Activated CD8-positive, alpha-beta T cell treated with anti-CD3 and anti-CD28 coated beads for 36 hours (primary cell): ENCODE data around the gene LAMC1. TPM values are rescaled to one million over a fixed set of nuclear protein-coding genes. Genes with fewer than 3 reads are reported as not detected.

Source experiments
- ATAC-seq: fragments of 200-7000 bp; cut with Tn5 transposase; one replicate; pipeline ENCODE4 v1.10.0; 2021; ENCODE audit warnings: mild to moderate bottlenecking, moderate library complexity
- CTCF ChIA-PET: fragments of 350-600 bp; sonication (Branson Sonifier 250); formaldehyde crosslinking; loops from one replicate; lab custom pipeline; 2021; ENCODE audit warnings: antibody characterized with exemption; lab: Charles Lee
- POLR2A ChIA-PET: fragments of 350-600 bp; sonication (Branson Sonifier 250); formaldehyde crosslinking; loops from one replicate; lab custom pipeline; 2021; ENCODE audit warnings: antibody characterized with exemption; lab: Charles Lee
- DNase-seq: peaks from one replicate; pipeline ENCODE4 v3.0.0-alpha.2; 2020
- H3K27ac Mint-ChIP-seq: one replicate; pipeline ENCODE4 v1.8.0; 2021; ENCODE audit warnings: mild to moderate bottlenecking, mixed read lengths
- H3K27me3 Mint-ChIP-seq: one replicate; pipeline ENCODE4 v1.8.0; 2021; ENCODE audit warnings: mixed read lengths
- H3K36me3 Mint-ChIP-seq: one replicate; pipeline ENCODE4 v1.8.0; 2021; ENCODE audit warnings: low read depth, mixed read lengths
- H3K4me1 Mint-ChIP-seq: one replicate; pipeline ENCODE4 v1.8.0; 2021; ENCODE audit warnings: low read depth, mixed read lengths
- H3K4me3 Mint-ChIP-seq: one replicate; pipeline ENCODE4 v1.8.0; 2021; ENCODE audit warnings: mild to moderate bottlenecking, moderate library complexity, mixed read lengths
- H3K9me3 Mint-ChIP-seq: one replicate; pipeline ENCODE4 v1.8.0; 2021; ENCODE audit warnings: mixed read lengths
- CTCF ChIP-seq: fragments of 200-600 bp; IDR thresholded peaks from one replicate; pipeline ENCODE4 v1.8.0; 2022; ENCODE audit warnings: antibody characterized with exemption, mild to moderate bottlenecking
- intact Hi-C: fragments of 100-400 bp; cut with micrococcal nuclease; formaldehyde crosslinking; loops from one replicate; pipeline ENCODE4 v1.10.0; 2022
- total RNA-seq, 2 experiments: library from RNA; stranded (reverse); gene quantifications; one replicate each; pipeline ENCODE4 v1.2.3, GENCODE V29; 2021

LAMC1 gene
- total RNA-seq, 2 experiments from 2014 or later: 0.22 to 0.23 TPM

- Mint-ChIP-seq H3K36me3 (no peaks in the 10 kb centered on the region), H3K27ac (no peak overlapping the region), H3K9me3 (no peaks in the 10 kb centered on the region), H3K4me3 (no peak overlapping the region), H3K4me1 (peaks cover 16% of the 10 kb centered on the region), H3K27me3 (peaks cover 65% of the 10 kb centered on the region)
- POLR2A ChIA-PET: no interaction called here
- intact Hi-C loops: no loop called here
- CTCF ChIA-PET: no interaction called here
- no peak for ATAC-seq
- no peak for TF ChIP-seq CTCF
- DNase-seq: no peak
Observed at GRCh38 chr1:183029591-183030000, 6.4 kb downstream of the LAMC1 start.

GRCh38 chr1:183030053-183030452 lies 6.8 kb downstream of the LAMC1 start:
- ChIA-PET CTCF (no interaction called here), POLR2A (no interaction called here)
- no peak for ATAC-seq
- Mint-ChIP-seq H3K4me1 (peaks cover 11% of the 10 kb centered on the region), H3K4me3 (no peak overlapping the region), H3K27ac (no peak overlapping the region), H3K36me3 (no peaks in the 10 kb centered on the region), H3K9me3 (no peaks in the 10 kb centered on the region), H3K27me3 (peaks cover 63% of the 10 kb centered on the region)
- intact Hi-C loops: no loop called here
- no peak for DNase-seq
- no peak for TF ChIP-seq CTCF

GRCh38 chr1:183032122-183032921 lies 9.1 kb downstream of the LAMC1 start:
- no peak for DNase-seq
- intact Hi-C loops: no loop called here
- CTCF ChIA-PET: interaction anchor here (1.1 kb wide), 1 partner anchor 33 kb away, joined by 3 read pairs; no protein-coding TSS in a partner anchor
- POLR2A ChIA-PET: no interaction called here
- no peak for TF ChIP-seq CTCF
- no peaks in the 10 kb centered on the region for H3K9me3 Mint-ChIP-seq
- no peak overlapping the region for H3K4me3 Mint-ChIP-seq
- H3K27ac Mint-ChIP-seq: no peak overlapping the region
- H3K27me3 Mint-ChIP-seq: peaks cover 51% of the 10 kb centered on the region
- peak; percentile 49 for ATAC-seq
- peaks cover 11% of the 10 kb centered on the region for H3K4me1 Mint-ChIP-seq
- no peaks in the 10 kb centered on the region for H3K36me3 Mint-ChIP-seq

GRCh38 chr1:183033205-183033604 lies 10.0 kb downstream of the LAMC1 start:
- H3K36me3 Mint-ChIP-seq: no peaks in the 10 kb centered on the region

More at GRCh38 chr1:183033205-183033604, 10.0 kb downstream of the LAMC1 start:
- Mint-ChIP-seq H3K4me1 (peaks cover 11% of the 10 kb centered on the region), H3K27ac (no peak overlapping the region), H3K9me3 (no peaks in the 10 kb centered on the region), H3K4me3 (no peak overlapping the region), H3K27me3 (peaks cover 51% of the 10 kb centered on the region)
- peak; percentile 26 for DNase-seq
- POLR2A ChIA-PET: no interaction called here
- peak; percentile 39 for ATAC-seq
- CTCF ChIA-PET: interaction anchor here (1.1 kb wide), 1 partner anchor 34 kb away, joined by 3 read pairs; no protein-coding TSS in a partner anchor
- intact Hi-C loops: no loop called here
- TF ChIP-seq CTCF: no peak
